ENCODE measurements around the gene OAT.

The OAT gene

GRCh38 chr10:124383496-124383895, 35.2 kb downstream of the OAT start:
- H3K4me2 ChIP-seq (ENCODE audit: insufficient read depth, low read length, poor library complexity, severe bottlenecking), result no peak overlapping the region
- no peak overlapping the region for H2AK5ac ChIP-seq (ENCODE audit: low read depth, low read length)
- peaks cover 0 to 44% (median 7%) of the 10 kb centered on the region in 3 experiments for H3K27me3 ChIP-seq (ENCODE audit: control insufficient read depth in 3 of 3, insufficient read depth in 3 of 3, low read depth in 1 of 3, low read length in 3 of 3)
- DNase-seq (ENCODE audit: low spot score), result no peak
- H3K4ac ChIP-seq (ENCODE audit: low read length), result no peak overlapping the region
- no peak overlapping the region for H2BK5ac ChIP-seq (ENCODE audit: low read length)
- no peaks in the 10 kb centered on the region for H3K9me3 ChIP-seq (replicated peaks in 1 of 2; ENCODE audit: control insufficient read depth in 2 of 2, insufficient read depth in 1 of 2, low read depth in 1 of 2, low read length in 2 of 2)
- H4K8ac ChIP-seq (ENCODE audit: low read depth, low read length), result no peak overlapping the region
- H3K36me3 ChIP-seq (replicated peaks in 1 of 2; ENCODE audit: control insufficient read depth in 2 of 2, insufficient read depth in 2 of 2, low read length in 2 of 2), result no peaks in the 10 kb centered on the region
- no CpG with 5 or more reads among the region's 6 CpGs for WGBS, 2 donors (ENCODE audit: extremely low coverage in 2 of 2, insufficient read length in 2 of 2, insufficient replicate concordance in 1 of 2)
- H3K9ac ChIP-seq (ENCODE audit: low read depth, low read length, poor library complexity), result no peak overlapping the region
- H3K18ac ChIP-seq (ENCODE audit: low read length), result no peak overlapping the region
- no peak overlapping the region for H3K4me3 ChIP-seq (ENCODE audit: low read length in 2 of 2)
- no peak overlapping the region for H3K27ac ChIP-seq (replicated peaks; ENCODE audit: low read length)
- no peaks in the 10 kb centered on the region for H3K79me1 ChIP-seq (ENCODE audit: low read depth, low read length)
- H2BK15ac ChIP-seq (ENCODE audit: low read length), result no peak overlapping the region
- H4K91ac ChIP-seq (ENCODE audit: low read depth, low read length, poor library complexity), result no peak overlapping the region
- H3K14ac ChIP-seq (ENCODE audit: low read length), result no peak overlapping the region
- H2BK120ac ChIP-seq (ENCODE audit: low read depth, low read length), result no peak overlapping the region
- H3K4me1 ChIP-seq (ENCODE audit: control insufficient read depth in 2 of 2, insufficient read depth in 1 of 2, low read depth in 1 of 2, low read length in 2 of 2), result peaks cover 0 to 12% of the 10 kb centered on the region in 2 donors
- H2AFZ ChIP-seq (ENCODE audit: low read length), result no peak overlapping the region
- H3K23ac ChIP-seq (ENCODE audit: low read depth, low read length, poor library complexity), result no peak overlapping the region
- no peak overlapping the region for H2BK12ac ChIP-seq (ENCODE audit: low read length)

GRCh38 chr10:124381011-124381611, 37.6 kb downstream of the OAT start:
- WGBS, 2 donors (ENCODE audit: extremely low coverage in 2 of 2, insufficient read length in 2 of 2, insufficient replicate concordance in 1 of 2), result no CpG with 5 or more reads among the region's 19 CpGs
- no peak overlapping the region for H2BK120ac ChIP-seq (ENCODE audit: low read depth, low read length)
- no peak overlapping the region for H3K4ac ChIP-seq (ENCODE audit: low read length)
- H3K4me2 ChIP-seq (ENCODE audit: insufficient read depth, low read length, poor library complexity, severe bottlenecking), result no peak overlapping the region
- H3K27ac ChIP-seq (replicated peaks; ENCODE audit: low read length), result no peak overlapping the region
- no peak overlapping the region for H2BK5ac ChIP-seq (ENCODE audit: low read length)
- no peak overlapping the region for H3K18ac ChIP-seq (ENCODE audit: low read length)
- H3K36me3 ChIP-seq (replicated peaks in 1 of 2; ENCODE audit: control insufficient read depth in 2 of 2, insufficient read depth in 2 of 2, low read length in 2 of 2), result no peaks in the 10 kb centered on the region
- peaks cover 0 to 33% (median 3%) of the 10 kb centered on the region in 3 experiments for H3K27me3 ChIP-seq (ENCODE audit: control insufficient read depth in 3 of 3, insufficient read depth in 3 of 3, low read depth in 1 of 3, low read length in 3 of 3)
- H4K91ac ChIP-seq (ENCODE audit: low read depth, low read length, poor library complexity), result no peak overlapping the region
- no peak overlapping the region for H4K8ac ChIP-seq (ENCODE audit: low read depth, low read length)
- no peak overlapping the region for H3K9ac ChIP-seq (ENCODE audit: low read depth, low read length, poor library complexity)
- no peak overlapping the region for H2AFZ ChIP-seq (ENCODE audit: low read length)
- H3K4me1 ChIP-seq (ENCODE audit: control insufficient read depth in 2 of 2, insufficient read depth in 1 of 2, low read depth in 1 of 2, low read length in 2 of 2), result peaks cover 0 to 6% of the 10 kb centered on the region in 2 donors
- no peak overlapping the region for H3K14ac ChIP-seq (ENCODE audit: low read length)
- no peak overlapping the region for H3K23ac ChIP-seq (ENCODE audit: low read depth, low read length, poor library complexity)
- no peak overlapping the region for H2BK15ac ChIP-seq (ENCODE audit: low read length)
- no peaks in the 10 kb centered on the region for H3K9me3 ChIP-seq (replicated peaks in 1 of 2; ENCODE audit: control insufficient read depth in 2 of 2, insufficient read depth in 1 of 2, low read depth in 1 of 2, low read length in 2 of 2)
- H3K79me1 ChIP-seq (ENCODE audit: low read depth, low read length), result no peaks in the 10 kb centered on the region
- no peak overlapping the region for H2AK5ac ChIP-seq (ENCODE audit: low read depth, low read length)
- no peak overlapping the region for H3K4me3 ChIP-seq (ENCODE audit: low read length in 2 of 2)
- no peak for DNase-seq (ENCODE audit: low spot score)
- H2BK12ac ChIP-seq (ENCODE audit: low read length), result no peak overlapping the region

- Histone ChIP-seq H4K8ac (ENCODE audit: low read depth, low read length) (no peak overlapping the region), H3K14ac (ENCODE audit: low read length) (no peak overlapping the region), H2BK15ac (ENCODE audit: low read length) (peak overlapping the region; percentile 33), H2BK12ac (ENCODE audit: low read length) (peak overlapping the region; percentile 12), H3K36me3 (replicated peaks in 1 of 2; ENCODE audit: control insufficient read depth in 2 of 2, insufficient read depth in 2 of 2, low read length in 2 of 2) (no peaks in the 10 kb centered on the region), H3K4me1 (ENCODE audit: control insufficient read depth in 2 of 2, insufficient read depth in 1 of 2, low read depth in 1 of 2, low read length in 2 of 2) (peaks cover 0 to 2% of the 10 kb centered on the region in 2 donors), H2BK5ac (ENCODE audit: low read length) (no peak overlapping the region), H3K23ac (ENCODE audit: low read depth, low read length, poor library complexity) (peak overlapping the region; percentile 60), H3K27ac (replicated peaks; ENCODE audit: low read length) (no peak overlapping the region), H2AK5ac (ENCODE audit: low read depth, low read length) (peak overlapping the region; percentile 56), H3K4me3 (ENCODE audit: low read length in 2 of 2) (peak overlapping the region in 1 of 2 donors; percentile 52), H3K18ac (ENCODE audit: low read length) (no peak overlapping the region), H3K79me1 (ENCODE audit: low read depth, low read length) (no peaks in the 10 kb centered on the region), H3K27me3 (ENCODE audit: control insufficient read depth in 3 of 3, insufficient read depth in 3 of 3, low read depth in 1 of 3, low read length in 3 of 3) (peaks cover 0 to 29% (median 3%) of the 10 kb centered on the region in 3 experiments), H4K91ac (ENCODE audit: low read depth, low read length, poor library complexity) (no peak overlapping the region), H3K9ac (ENCODE audit: low read depth, low read length, poor library complexity) (no peak overlapping the region), H2BK120ac (ENCODE audit: low read depth, low read length) (no peak overlapping the region), H3K4ac (ENCODE audit: low read length) (no peak overlapping the region), H3K9me3 (replicated peaks in 1 of 2; ENCODE audit: control insufficient read depth in 2 of 2, insufficient read depth in 1 of 2, low read depth in 1 of 2, low read length in 2 of 2) (no peaks in the 10 kb centered on the region), H2AFZ (ENCODE audit: low read length) (no peak overlapping the region), H3K4me2 (ENCODE audit: insufficient read depth, low read length, poor library complexity, severe bottlenecking) (no peak overlapping the region)
- no peak for DNase-seq (ENCODE audit: low spot score)
- WGBS, 2 donors (ENCODE audit: extremely low coverage in 2 of 2, insufficient read length in 2 of 2, insufficient replicate concordance in 1 of 2), result no CpG with 5 or more reads among the region's 9 CpGs
Measured at GRCh38 chr10:124380256-124380995, 38.3 kb downstream of the OAT start.

GRCh38 chr10:124379609-124380193, 39.0 kb downstream of the OAT start:
- Histone ChIP-seq H3K18ac (ENCODE audit: low read length) (peak overlapping the region; percentile 11), H3K79me1 (ENCODE audit: low read depth, low read length) (no peaks in the 10 kb centered on the region), H2AK5ac (ENCODE audit: low read depth, low read length) (peak overlapping the region; percentile 56), H2BK15ac (ENCODE audit: low read length) (peak overlapping the region; percentile 33), H3K4me2 (ENCODE audit: insufficient read depth, low read length, poor library complexity, severe bottlenecking) (no peak overlapping the region), H2BK120ac (ENCODE audit: low read depth, low read length) (no peak overlapping the region), H2BK5ac (ENCODE audit: low read length) (no peak overlapping the region), H4K91ac (ENCODE audit: low read depth, low read length, poor library complexity) (no peak overlapping the region), H3K4me1 (ENCODE audit: control insufficient read depth in 2 of 2, insufficient read depth in 1 of 2, low read depth in 1 of 2, low read length in 2 of 2) (peaks cover 0 to 3% of the 10 kb centered on the region in 2 donors), H3K27me3 (ENCODE audit: control insufficient read depth in 3 of 3, insufficient read depth in 3 of 3, low read depth in 1 of 3, low read length in 3 of 3) (peaks cover 0 to 25% (median 3%) of the 10 kb centered on the region in 3 experiments), H3K23ac (ENCODE audit: low read depth, low read length, poor library complexity) (no peak overlapping the region), H3K9ac (ENCODE audit: low read depth, low read length, poor library complexity) (no peak overlapping the region), H3K36me3 (replicated peaks in 1 of 2; ENCODE audit: control insufficient read depth in 2 of 2, insufficient read depth in 2 of 2, low read length in 2 of 2) (no peaks in the 10 kb centered on the region), H3K14ac (ENCODE audit: low read length) (no peak overlapping the region), H3K4me3 (ENCODE audit: low read length in 2 of 2) (peak overlapping the region in 1 of 2 donors; percentile 52), H2AFZ (ENCODE audit: low read length) (no peak overlapping the region), H3K9me3 (replicated peaks in 1 of 2; ENCODE audit: control insufficient read depth in 2 of 2, insufficient read depth in 1 of 2, low read depth in 1 of 2, low read length in 2 of 2) (no peaks in the 10 kb centered on the region), H4K8ac (ENCODE audit: low read depth, low read length) (no peak overlapping the region), H3K27ac (replicated peaks; ENCODE audit: low read length) (no peak overlapping the region), H3K4ac (ENCODE audit: low read length) (no peak overlapping the region), H2BK12ac (ENCODE audit: low read length) (no peak overlapping the region)
- no CpG with 5 or more reads among the region's 10 CpGs for WGBS, 2 donors (ENCODE audit: extremely low coverage in 2 of 2, insufficient read length in 2 of 2, insufficient replicate concordance in 1 of 2)
- DNase-seq (ENCODE audit: low spot score), result no peak
